Ureter (tissue), 1 donor: Measurements from ENCODE around the gene OSBPL3. TPM values are rescaled to one million over a fixed set of nuclear protein-coding genes. Genes with fewer than 3 reads are reported as not detected.

Experiments used
- DNase-seq: peaks from one replicate; pipeline ENCODE4 v3.0.0-alpha.2; 2020; ENCODE audit warnings: low spot score
- total RNA-seq: library from RNA; stranded (reverse); gene quantifications from one replicate; pipeline ENCODE4 v1.2.4, GENCODE V29; 2023
- donor health status: DM: yes; HTN: yes; CAD: no.

The OSBPL3 gene
- total RNA-seq, 1 donor from 2014 or later = 49.7 TPM

DNA sequence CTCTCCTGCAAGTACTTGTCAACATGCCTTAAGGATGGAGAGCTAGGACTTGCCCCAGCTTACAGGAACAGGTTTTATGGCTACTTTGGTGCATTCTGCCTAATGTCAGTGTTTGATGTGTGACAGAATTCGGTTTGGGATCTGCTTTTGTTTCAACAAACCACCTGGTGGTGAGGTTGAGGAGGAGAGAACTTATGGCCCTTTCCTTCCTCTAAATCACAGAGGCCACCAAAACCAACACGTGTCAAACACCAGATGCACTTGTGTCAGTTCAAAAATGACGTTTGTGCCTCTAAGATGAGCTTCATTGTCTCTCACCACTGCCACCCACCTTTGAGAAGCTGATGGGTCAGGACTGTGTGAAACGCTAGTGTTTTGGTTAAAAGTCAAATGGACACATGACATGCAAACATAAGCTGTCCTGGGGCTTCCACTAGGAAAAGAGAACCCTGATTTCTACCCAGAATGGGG, 83.9 kb downstream of the OSBPL3 start:
- DNase-seq = no peak

DNA sequence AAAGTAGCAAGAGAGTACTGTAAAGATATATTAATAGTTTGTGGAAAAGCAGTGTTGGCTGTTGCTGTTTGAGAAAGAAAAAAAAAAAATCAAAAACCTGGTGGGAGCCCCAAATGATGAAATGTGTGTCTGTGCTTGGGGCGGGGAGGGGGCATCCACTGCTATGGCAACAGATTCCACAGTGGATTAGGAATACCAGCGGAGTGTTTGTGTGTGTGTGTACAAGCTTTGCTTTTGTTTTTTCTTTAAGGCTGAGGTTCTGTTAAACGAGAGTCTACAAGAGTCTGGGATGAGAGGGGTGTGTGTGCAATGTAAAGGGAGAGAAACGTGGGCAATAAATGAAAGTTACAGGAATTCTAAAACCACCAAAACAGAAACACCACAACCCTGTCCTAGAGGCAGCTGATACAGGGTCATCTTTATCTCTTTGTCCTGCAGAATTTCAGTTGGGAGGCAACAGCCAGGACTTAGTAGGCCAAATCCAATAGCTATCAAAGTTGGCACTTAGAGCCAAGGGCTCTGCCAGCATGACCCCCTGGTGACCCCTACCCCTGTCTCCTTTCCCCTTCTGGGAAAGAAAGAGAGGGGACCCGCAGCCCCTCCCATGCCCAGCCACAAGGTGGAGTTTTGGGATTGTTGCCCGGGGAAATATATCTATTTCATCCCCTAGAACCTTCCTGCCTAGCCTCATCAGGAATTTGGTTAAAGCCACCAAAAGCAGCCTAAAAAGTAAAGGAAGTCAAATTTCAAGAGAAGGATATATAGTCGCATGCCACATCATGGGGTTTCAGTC, 85.4 kb downstream of the OSBPL3 start:
- no peak for DNase-seq

DNA sequence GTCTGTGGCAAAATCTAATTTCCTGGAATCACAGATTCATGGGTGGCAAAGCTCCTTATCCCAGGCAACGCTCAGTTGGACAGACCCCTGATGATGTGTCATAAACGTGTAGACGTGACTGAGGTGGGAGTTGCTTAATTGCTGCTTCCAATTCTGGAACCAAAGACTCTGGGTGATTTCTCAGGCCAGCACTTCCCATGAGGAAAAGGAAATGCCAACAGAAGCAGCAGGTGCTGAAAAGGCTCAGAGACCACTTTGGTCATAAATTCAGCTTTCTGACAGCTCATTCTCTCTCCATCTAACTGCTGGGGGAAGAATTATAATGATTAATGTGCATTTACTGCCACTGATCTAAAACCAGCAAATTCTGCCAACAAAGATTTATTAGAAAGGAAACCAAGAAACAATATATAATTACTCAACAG, 88.7 kb downstream of the OSBPL3 start:
- DNase-seq = no peak

DNA sequence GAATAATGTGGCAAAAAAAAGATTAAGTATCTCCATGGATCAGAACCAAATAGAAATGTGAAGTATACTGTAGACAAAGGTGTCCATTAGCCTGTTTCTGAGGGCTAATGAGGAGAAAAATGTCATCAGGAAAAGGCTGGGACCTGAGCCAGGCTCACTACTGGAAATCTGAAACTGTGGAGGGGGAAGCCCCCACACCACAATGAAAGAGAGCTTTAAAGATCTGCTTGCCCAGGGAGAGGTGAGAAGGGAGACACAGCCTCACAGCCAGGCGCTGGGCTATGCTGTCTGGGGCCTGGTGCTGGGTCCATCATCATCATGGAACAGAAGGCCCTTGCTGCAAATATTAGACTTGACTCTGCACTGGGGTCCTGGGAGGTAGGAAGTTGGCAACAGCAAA, 90.4 kb downstream of the OSBPL3 start:
- no peak for DNase-seq

DNA sequence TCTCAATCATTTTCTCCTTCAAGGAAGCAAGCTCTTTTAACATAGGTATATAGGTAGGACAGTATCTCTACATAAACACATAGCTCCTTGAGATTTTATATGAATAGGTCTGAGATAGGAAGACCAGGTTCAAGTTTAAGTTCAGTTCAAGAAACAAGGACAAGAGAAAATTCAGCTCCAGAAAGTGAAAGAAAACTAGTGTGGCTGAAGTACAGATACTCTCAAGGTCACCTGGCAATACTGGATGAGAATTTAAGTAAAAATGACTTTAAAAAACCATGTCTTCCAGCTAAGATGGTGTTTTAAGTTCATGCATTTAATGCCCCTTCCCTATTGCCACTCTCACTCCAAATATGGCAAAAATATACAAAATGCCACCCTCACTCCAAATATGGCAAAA, 91.3 kb downstream of the OSBPL3 start:
- DNase-seq = no peak

DNA sequence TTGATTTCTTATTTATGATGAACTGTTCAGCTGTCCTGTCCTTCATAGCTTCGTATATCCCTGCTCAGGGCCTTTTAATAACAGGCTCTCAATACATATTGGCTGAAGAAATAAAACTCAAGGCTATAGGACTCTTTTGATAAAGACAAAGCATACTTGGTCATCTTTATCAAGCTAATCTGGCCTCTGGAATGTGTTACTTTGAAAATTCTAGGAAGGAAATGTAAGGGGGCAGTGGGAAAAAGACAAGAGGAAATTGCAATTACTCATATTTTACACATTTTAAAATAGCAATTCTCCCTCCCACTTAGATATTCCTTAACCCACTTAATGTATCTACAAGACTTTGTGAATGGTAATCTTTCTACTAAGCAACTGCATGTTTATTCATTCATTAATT, 94.3 kb downstream of the OSBPL3 start:
- DNase-seq = no peak

DNA sequence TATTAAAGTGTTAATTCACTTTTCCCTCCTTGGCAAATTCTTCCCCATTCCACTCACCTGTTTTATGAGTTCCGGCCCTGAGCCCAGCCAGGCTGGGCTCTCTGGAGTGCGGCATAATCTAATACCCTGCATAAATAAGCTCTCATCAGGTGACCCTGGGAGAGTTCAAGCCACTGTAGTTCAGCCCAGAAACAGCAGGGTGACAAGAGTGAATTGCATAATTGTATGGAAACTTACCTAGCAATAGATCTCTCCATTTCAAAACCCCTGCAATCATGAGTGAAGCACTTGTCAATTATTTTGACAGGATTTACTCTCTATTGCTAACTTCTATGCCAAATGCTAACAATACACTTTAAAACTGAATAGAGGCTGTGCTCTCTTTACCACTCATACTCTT, 94.7 kb downstream of the OSBPL3 start:
- no peak for DNase-seq

DNA sequence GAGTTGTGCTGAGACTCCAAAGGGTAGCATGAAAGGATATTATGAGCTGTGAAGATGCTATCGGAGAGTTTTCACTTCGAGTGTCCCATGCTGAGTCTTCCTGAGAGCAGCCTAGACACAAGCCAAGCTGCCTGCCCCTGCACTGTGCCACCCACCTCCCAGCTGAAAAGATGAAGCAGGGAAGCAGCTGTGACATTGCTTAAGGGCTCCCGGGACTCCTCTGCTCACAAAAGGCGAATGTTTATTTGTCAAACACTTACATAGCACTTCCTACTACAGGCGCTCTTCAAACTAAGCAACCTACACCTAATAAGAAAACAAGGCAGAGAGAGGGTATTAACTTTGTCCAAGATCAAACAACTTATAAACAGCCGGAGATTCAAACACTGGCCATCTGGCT, 95.6 kb downstream of the OSBPL3 start:
- no peak for DNase-seq

DNA sequence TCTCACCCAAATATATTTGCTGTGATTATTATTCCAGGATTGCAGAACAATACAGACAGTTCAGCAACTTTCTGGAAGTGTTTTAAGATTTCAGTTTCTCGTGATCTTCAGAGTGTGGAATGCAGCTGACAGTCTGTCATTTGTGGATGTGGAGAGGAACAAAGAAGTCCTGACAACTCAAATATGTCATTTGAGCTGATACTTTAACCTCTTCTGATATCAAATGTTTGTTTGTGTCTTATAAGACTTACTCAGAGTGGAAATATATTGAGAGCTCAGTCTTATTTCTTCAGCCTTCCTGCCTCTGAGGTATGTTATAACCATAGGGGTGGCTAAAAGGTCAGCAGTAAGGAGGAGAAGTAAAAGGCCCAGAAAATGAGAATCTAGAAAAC, 96.4 kb downstream of the OSBPL3 start:
- DNase-seq = no peak

DNA sequence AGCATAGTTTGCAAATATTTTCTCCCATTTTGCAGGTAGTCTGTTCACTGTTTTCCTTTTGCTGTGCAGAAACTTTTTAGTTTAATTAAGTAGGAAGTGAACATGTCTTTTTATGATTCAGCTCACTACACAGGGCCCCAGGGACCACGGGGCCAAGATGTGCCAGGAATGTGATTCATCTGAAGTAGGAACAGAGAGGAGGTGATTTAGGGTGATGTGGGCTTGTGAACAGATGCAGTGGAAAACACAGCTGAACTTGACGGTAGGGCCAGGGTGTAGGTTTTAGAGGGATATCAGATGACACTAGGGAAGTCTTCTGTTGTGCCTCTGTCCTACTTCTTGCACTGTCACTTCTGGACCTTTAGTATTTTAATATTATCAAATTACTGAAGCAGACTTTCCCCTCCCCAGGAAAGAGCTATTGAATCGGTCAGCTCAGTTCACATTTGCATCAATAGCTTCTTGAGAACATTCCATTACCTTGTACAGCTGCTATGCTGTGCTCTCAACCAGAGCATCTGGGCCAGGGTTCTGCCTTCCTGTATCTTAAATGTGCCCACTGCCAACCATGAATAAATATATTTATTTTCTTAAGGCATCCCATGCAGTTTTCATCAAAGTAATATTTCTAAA, 96.9 kb downstream of the OSBPL3 start:
- DNase-seq = no peak

DNA sequence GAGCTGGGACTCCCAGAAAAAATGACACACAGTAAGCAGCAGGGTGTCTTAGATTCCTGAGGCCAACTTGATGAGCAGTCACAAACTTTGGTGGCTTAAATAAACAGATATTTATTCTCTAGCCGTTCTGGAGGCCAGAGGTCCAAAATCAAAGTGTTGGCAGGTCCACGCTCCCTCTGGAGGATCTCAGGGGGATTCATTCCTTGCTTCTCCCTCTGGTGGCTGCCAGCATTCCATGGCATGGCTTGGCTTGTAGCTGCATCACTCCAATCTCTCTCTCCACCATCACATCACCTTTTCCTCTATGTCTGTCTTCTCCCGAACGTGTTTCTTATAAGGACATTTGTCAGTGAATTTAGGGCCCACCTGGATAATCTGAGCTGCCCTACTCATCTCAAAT, 98.4 kb downstream of the OSBPL3 start:
- DNase-seq = no peak

DNA sequence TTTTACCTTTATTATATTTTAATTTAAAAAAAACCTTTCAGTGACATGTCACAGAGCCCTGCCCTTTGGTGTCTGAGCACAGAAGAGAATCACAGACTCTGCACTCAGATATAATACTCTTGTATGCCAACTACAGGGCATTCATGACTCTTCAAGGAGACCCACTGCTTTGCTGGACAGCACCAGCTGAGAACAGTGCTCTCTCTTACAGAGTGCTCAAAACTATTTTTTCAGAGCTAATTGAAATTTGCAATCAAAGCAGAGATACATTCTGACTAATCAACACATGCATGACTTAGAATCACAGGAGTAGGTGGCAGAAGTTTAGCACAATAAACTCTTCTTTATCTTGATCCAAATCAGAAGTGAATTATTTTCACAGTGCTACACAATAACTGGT, 99.1 kb downstream of the OSBPL3 start:
- no peak for DNase-seq

DNA sequence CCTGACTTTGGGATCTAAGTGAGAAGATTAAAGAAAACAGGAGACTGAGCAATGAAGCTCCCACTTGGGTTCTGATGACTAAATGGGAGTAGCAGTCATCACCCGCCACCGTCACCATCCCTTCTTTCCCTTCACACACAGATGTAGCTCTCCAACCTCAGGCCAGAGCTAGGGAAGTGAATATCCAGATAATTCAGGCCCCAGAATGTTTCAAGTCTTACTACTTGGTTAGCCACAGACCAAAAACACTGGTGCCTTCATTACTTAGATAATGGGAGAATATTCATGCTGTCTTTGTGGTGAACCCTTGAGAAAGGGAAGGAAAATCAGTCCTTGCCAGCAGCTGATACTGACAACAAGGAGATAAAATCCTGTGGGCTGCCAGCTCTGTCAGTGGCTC, 100.7 kb downstream of the OSBPL3 start:
- no peak for DNase-seq

DNA sequence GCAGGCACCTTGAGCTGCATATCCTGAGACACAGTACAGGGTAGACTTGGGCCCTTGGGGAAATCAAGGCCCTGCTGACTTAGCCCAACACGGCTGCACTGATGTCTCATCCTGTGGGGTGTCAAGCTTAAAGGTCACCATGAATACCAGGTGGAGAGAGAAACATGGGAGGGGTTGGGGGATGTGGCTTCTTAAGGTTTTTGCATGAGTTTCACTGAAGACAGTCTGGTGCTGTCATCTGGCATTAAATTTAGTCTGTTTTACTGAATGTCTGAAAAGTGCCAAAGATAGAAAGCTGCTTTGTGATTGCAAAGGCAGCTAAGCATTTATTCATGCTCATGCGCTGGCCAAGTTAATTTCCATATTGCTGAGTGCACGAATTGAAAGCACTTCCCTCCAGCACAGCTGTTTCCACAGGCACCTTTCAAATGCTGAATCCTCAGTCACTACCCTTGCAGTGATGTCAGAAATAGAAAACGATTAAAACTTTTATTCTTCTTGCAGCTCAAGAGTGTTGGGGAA, 102.1 kb downstream of the OSBPL3 start:
- DNase-seq = no peak

DNA sequence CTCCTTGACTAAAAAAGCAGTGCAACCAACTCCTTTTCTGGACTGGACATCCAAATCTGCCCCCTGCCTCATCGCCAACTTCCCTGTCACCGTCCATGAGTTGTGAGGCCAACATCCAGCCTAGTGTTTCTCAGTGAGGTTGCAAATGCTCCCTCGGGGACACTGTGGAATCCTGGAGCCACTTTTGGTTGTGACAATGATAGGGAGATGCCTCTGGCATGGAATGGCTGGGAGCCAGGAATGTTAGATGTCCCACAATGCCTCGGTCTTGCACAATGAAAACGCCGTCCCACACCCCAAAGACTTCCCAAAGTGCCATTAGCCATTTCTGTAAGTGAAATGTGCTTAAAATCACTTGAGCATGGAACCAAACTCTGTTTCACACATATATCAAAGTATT, 105.2 kb downstream of the OSBPL3 start:
- DNase-seq = no peak

DNA sequence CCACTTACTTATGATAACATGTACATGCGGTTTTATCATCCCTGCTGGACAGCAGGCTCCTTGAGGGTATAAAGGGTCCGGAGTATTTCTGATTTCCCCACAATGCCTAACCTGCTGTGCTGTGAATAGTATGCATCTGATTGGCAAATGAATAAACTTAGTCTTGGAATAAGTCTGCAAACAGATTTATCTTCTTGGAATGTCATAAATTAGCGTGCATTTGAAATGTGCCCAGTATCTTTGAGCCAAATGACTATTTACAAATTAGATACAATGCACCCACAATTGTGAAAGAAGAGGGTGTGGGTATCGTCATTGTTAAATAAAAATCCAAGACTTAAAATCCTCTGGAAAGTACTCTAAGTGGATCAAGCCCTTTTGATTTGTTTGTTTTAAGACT, 106.0 kb downstream of the OSBPL3 start:
- no peak for DNase-seq

DNA sequence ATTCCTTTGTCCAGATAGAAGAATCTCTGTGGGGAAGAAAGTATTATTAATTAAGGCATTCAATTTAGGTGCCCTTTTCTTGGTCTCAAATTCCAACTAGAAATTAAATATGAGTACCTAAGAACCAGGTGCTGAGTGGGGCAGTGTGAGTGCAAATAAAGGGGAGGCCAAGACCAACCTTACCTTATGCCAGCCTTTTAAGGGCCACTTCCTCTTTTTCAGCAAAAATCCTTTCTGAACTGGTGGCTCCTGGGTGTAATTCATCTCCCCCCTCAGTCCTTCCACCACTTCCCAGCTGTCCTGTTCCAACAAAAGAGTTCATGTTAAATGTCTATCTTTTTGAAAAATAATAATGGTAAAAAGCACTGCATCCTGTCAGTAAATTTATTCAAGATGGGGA, 108.2 kb downstream of the OSBPL3 start:
- DNase-seq = no peak

DNA sequence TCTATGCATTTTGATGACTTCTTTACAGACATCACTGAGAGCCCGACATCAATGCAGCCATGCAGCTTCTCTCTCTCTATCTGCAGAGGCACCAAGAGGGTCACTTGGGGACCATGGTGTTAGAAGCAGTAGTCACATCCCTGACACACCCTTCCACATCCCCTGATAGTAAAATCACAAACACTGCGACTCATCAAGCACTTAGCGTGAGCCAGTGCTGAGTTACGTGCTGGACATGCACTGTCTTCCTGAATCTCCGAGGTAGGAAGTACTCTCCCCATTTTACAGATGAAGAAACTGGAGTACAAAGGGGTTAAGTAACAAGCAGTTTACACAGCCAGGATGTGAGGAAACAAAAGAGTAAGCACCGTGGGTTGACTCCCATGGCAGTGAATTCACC, 109.2 kb downstream of the OSBPL3 start:
- no peak for DNase-seq

DNA sequence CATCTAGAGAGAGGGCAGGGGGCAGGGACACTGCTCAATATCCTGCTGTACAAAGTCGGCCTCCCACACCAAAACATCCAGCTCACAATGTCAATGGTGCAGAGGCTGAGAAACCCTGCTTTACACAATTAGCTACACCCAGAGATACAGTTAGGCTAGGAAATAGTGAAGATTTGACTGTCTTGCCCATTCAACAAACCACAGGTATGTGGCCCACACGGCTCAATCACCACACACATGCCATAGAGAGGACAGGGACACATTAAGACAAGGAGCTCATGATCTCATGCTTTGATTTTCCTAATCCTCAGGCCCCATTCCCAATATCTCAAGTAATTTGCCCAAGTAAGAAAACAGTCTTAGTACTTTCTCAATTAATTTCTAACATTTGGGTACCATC, 110.4 kb downstream of the OSBPL3 start:
- DNase-seq = no peak

DNA sequence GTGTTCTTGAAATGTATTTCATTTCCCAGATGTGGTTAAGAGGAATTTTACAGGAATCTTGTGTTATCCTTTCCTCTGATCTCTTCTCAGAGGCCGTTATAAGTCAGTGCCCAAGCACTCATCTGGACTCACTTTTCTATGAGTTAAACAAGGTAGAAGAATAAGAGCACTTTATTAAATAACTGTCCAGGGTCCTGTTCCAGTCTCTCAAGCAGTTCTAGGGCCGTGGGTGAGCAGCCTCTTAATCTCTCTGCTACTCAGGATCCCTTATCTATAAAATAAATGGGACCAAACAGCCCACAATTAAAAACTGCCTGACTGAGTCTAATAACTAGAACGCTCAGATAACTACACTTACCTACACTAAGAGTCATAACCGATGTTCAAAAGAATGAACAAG, 111.2 kb downstream of the OSBPL3 start:
- DNase-seq = no peak

DNA sequence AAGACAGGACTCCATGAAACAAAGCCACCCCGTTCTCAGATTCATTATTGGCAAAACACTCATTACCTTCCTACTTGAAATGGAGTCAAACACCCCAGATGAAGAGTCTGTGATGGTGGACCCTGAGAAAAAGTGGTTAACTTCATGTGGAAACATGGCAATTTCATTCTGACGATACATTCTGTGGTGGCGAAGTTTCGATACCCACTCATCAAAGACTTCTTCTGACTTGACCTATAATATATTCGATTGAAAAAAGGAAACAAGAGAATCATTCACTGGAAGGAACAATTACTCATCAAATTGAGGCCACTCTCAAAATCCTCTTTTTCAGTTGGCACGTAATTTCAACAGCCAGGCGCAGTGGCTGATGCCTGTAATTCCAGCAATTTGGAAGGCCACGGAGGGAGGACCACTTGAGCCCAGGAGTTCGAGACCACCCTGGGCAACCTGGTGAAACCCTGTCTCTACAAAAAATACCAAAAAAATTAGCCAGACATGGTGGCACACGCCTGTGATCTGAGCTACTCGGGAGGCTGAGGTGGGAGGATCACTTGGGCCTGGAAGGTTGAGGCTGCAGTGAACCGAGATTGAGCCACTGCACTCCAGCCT, 113.9 kb downstream of the OSBPL3 start:
- no peak for DNase-seq

DNA sequence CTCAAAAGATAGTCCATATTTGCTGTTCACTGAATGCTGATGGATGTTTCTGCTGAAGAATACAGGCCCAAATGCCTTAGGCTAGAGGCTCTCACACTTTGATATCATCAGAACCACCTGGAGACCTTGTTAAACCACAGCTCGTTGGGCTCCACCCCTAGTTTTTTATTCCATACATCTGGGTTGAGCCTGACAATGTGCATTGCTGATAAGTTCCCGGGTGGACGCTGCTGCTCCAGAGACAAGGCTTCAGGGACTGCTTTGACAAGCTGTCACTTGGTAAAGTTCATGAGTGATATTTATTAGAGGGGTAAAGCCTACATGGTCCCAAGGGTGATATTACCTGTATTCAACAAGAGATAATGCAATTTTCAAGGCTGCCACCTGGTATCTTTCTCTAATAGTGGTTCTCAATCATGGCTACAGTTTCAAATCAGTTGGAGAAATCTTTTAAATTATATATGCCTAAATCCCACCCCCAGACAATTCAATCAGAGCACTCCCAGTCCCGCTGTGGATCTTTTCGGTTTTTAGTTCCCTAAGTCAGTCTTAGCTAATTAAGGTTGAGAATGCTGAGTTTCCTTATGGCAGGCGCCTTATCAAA, 115.7 kb downstream of the OSBPL3 start:
- DNase-seq = no peak

DNA sequence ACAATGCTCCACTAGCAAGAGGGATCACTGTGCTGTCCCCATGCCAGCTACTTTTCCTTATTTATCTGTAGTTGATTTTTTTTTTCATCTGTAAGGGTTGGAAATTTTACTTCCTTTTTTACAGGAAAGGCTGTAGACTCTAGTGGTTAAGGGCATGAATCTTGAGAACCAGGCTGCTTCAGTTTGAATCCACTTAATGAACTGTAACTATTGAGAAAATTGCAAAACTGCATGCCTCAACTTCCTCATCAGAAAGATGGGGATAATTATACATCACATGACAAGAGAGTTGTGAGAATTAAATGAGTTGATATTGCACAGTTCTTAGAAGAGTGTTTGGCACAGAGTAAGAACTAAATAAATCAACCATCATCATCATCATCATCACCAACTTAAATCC, 116.4 kb downstream of the OSBPL3 start:
- DNase-seq = no peak
